ENCODE measurements around the gene CBLN3. TPM values are rescaled to one million over a fixed set of nuclear protein-coding genes. Genes with fewer than 3 reads are reported as not detected.

CBLN3 gene
- polyA plus RNA-seq, 4 donors = 0.27 to 4.8 (median 1.9) TPM; not detected in 1

DNA sequence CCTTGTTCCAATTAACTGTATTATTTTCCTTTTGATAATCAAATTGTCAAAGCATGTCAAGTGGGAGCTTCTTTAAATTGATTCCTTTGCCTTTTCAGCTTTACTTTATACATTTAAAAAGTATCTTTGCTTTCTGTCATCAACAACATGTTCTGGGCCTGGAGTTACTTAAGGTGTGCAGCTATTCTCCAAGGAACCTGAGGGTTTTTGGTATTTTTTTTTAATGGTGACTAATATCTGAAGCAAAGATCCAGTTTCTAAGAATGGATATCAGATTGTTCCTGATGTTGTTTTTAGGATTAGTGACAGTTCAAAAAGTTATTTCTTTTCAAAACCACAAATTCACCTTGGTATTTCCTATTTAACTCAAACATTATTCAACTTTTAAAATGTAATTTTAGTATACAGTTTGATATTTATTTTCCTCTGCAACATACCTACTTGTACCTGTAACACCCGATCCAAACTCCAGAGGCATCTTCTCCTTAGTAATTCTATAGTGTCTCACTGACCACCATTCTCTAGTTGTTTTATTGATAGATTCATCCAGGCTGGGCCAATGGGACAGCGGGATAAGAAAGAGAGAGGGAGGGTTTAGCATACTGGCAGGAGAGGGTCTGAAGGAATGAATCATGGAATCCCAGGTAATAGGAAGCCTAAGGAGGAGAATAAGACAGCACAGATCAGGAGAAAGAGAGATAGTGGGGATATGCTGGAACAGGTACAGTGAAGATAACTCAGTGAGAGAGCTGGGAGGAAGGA is 3.1 kb downstream of the CBLN3 start:
- no peak for DNase-seq
- Histone ChIP-seq H3K27me3 (ENCODE audit: control insufficient read depth in 3 of 3, insufficient read depth in 3 of 3, low read length in 3 of 3) (no peaks in the 10 kb centered on the region), H3K4me1 (ENCODE audit: control insufficient read depth in 3 of 3, insufficient read depth in 2 of 3, low read depth in 1 of 3, low read length in 2 of 3) (peaks cover 12 to 71% (median 19%) of the 10 kb centered on the region in 3 donors), H3K36me3 (ENCODE audit: control insufficient read depth in 3 of 3, insufficient read depth in 2 of 3, low read depth in 1 of 3, low read length in 3 of 3) (peaks cover 0 to 8% (median 0%) of the 10 kb centered on the region in 3 donors), H3K4me3 (ENCODE audit: low read depth in 1 of 3, low read length in 3 of 3) (peak overlapping the region in 1 of 3 donors; percentile 25), H3K27ac (ENCODE audit: low read depth in 1 of 3, low read length in 2 of 3) (peak overlapping the region; percentile 76 to 87 (median 85)), H3K9me3 (ENCODE audit: control insufficient read depth in 2 of 2, insufficient read depth in 1 of 2, low read depth in 1 of 2, low read length in 1 of 2) (no peaks in the 10 kb centered on the region)
- 21 to 59% (median 44%) methylated on average over 2 of the region's 2 CpGs for WGBS, 3 donors
- no peak for FAIRE-seq

DNA sequence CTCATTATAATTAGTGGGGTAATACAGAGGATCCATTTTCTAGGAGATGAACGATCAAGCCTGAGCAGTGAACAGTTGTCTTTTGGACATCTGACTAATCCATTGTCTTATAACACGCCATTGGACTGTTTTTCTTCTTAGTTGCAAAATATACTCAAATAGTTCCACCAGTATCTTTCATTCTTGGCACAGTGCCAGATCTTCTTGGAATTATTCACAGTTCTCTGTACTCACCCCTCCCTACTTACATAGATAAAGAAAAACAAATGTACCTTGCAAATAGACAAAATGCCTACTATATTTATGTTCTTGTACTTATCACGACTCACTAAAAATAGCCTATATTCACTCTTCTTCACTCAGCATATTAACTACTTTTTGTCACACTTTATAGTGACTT is 3.8 kb downstream of the CBLN3 start:
- peak overlapping the region in 1 of 3 donors; percentile 85 for H3K27ac ChIP-seq (ENCODE audit: low read depth in 1 of 3, low read length in 2 of 3)
- no peaks in the 10 kb centered on the region for H3K27me3 ChIP-seq (ENCODE audit: control insufficient read depth in 3 of 3, insufficient read depth in 3 of 3, low read length in 3 of 3)
- H3K36me3 ChIP-seq (ENCODE audit: control insufficient read depth in 3 of 3, insufficient read depth in 2 of 3, low read depth in 1 of 3, low read length in 3 of 3) = peaks cover 0 to 2% (median 0%) of the 10 kb centered on the region in 3 donors
- peak overlapping the region in 1 of 3 donors; percentile 30 for H3K4me3 ChIP-seq (ENCODE audit: low read depth in 1 of 3, low read length in 3 of 3)
- peaks cover 12 to 66% (median 16%) of the 10 kb centered on the region in 3 donors for H3K4me1 ChIP-seq (ENCODE audit: control insufficient read depth in 3 of 3, insufficient read depth in 2 of 3, low read depth in 1 of 3, low read length in 2 of 3)
- no peaks in the 10 kb centered on the region for H3K9me3 ChIP-seq (ENCODE audit: control insufficient read depth in 2 of 2, insufficient read depth in 1 of 2, low read depth in 1 of 2, low read length in 1 of 2)
- FAIRE-seq (no peak), DNase-seq (peak; percentile 79 to 85)
- WGBS, 3 donors = 5 to 26% (median 17%) methylated on average over 3 of the region's 3 CpGs

DNA sequence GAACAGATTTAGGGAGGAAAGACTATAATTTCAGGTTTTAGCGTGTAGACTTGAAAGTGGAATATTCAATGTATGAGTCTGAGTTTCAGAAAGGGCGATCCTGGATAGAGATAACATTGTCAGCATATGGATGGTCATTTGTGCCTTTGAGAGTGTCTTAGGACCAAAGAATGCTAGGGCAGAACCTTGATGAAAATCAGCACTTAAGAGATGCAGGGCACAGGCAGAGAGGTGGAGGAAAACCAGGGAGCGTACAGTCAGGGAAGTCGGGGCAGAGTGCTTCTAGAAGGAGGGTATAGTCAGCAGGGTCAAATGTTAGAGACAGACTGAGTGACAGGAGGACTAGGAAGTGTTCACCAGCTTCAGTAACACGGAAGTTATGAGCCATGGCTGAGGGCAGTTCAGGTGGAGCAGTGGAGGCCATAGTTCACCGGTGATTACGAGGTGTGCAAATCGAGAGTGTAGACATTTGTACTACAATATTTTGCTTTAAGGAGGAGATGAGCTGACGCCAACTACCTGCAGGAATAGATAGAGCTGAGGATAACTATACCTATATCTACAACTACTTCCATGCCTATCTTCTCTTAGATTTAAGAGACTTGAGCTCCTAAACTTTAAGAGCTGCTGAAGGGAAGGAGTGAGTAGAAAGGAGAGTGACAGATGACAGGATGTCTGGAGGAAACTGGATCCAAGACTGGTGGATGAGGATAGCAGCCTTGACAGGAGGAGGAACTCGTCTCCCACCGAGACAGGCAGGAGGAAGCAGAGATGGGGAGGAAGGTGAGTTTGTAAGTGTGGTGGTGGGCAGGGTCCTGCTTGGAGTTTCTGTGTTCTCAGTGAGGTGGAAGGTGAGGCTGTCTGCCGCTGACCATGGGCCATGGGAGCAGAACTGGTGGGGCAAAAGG is 6.5 kb downstream of the CBLN3 start:
- Histone ChIP-seq H3K27me3 (ENCODE audit: control insufficient read depth in 3 of 3, insufficient read depth in 3 of 3, low read length in 3 of 3) (no peaks in the 10 kb centered on the region), H3K27ac (ENCODE audit: low read depth in 1 of 3, low read length in 2 of 3) (peak overlapping the region; percentile 67 to 85 (median 85)), H3K36me3 (ENCODE audit: control insufficient read depth in 3 of 3, insufficient read depth in 2 of 3, low read depth in 1 of 3, low read length in 3 of 3) (no peaks in the 10 kb centered on the region), H3K9me3 (ENCODE audit: control insufficient read depth in 2 of 2, insufficient read depth in 1 of 2, low read depth in 1 of 2, low read length in 1 of 2) (no peaks in the 10 kb centered on the region), H3K4me3 (ENCODE audit: low read depth in 1 of 3, low read length in 3 of 3) (peak overlapping the region in 2 of 3 donors; percentile 28 to 53), H3K4me1 (ENCODE audit: control insufficient read depth in 3 of 3, insufficient read depth in 2 of 3, low read depth in 1 of 3, low read length in 2 of 3) (peaks cover 5 to 49% (median 14%) of the 10 kb centered on the region in 3 donors)
- FAIRE-seq (no peak), DNase-seq (peak; percentile 81 to 93)
- WGBS, 3 donors = 30 to 57% (median 43%) methylated on average over 12 of the region's 12 CpGs

DNA sequence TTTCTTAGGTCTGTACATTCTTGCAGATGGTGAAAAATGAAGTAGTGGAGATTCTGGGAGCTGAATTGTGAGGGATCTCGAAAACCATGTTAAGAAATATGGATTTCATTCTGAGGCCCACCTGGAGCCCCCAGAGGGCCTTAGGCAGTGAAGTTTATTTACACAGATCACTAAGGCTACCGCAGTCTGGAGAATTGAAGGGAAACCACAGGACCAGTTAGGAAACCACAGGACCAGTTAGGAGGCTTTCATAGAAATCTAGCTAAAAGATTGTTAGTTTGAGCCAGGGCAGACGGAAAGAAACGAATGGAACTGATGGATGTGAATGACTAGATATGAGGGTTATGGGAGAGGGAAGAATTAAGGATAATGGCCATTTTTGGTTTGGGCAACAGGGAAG is 7.2 kb downstream of the CBLN3 start:
- H3K4me1 ChIP-seq (ENCODE audit: control insufficient read depth in 3 of 3, insufficient read depth in 2 of 3, low read depth in 1 of 3, low read length in 2 of 3) = peaks cover 5 to 42% (median 14%) of the 10 kb centered on the region in 3 donors
- DNase-seq (no peak), FAIRE-seq (no peak)
- peak overlapping the region in 2 of 3 donors; percentile 85 for H3K27ac ChIP-seq (ENCODE audit: low read depth in 1 of 3, low read length in 2 of 3)
- 67 to 91% (median 67%) methylated on average over 4 of the region's 4 CpGs for WGBS, 3 donors
- H3K4me3 ChIP-seq (ENCODE audit: low read depth in 1 of 3, low read length in 3 of 3) = no peak overlapping the region
- H3K36me3 ChIP-seq (ENCODE audit: control insufficient read depth in 3 of 3, insufficient read depth in 2 of 3, low read depth in 1 of 3, low read length in 3 of 3) = peaks cover 0 to under 1% (median 0%) of the 10 kb centered on the region in 3 donors
- H3K9me3 ChIP-seq (ENCODE audit: control insufficient read depth in 2 of 2, insufficient read depth in 1 of 2, low read depth in 1 of 2, low read length in 1 of 2) = no peaks in the 10 kb centered on the region
- no peaks in the 10 kb centered on the region for H3K27me3 ChIP-seq (ENCODE audit: control insufficient read depth in 3 of 3, insufficient read depth in 3 of 3, low read length in 3 of 3)

DNA sequence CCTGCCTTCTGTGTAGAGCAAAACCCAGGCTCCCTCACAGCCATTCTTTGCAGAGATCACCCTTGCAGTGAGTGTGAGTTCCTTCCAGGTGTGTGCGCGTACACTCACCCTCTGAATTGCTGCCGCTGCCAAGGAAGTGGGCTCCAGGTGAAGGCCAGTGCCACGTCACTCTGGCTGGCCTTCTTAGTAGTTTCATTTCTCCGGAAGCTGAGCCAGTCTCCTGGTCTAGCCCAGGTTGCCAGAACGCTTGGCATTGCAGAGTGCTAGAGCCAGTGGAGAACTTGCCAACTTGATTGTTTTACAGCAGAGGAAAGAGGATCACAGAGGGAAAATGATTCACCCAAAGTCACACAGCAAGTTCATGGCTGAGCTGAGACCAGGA is 11.0 kb downstream of the CBLN3 start:
- WGBS, 3 donors = 9 to 43% (median 26%) methylated on average over 6 of the region's 6 CpGs
- Histone ChIP-seq H3K4me3 (ENCODE audit: low read depth in 1 of 3, low read length in 3 of 3) (no peak overlapping the region), H3K27me3 (ENCODE audit: control insufficient read depth in 3 of 3, insufficient read depth in 3 of 3, low read length in 3 of 3) (no peaks in the 10 kb centered on the region), H3K4me1 (ENCODE audit: control insufficient read depth in 3 of 3, insufficient read depth in 2 of 3, low read depth in 1 of 3, low read length in 2 of 3) (peaks cover 5 to 13% (median 9%) of the 10 kb centered on the region in 3 donors), H3K27ac (ENCODE audit: low read depth in 1 of 3, low read length in 2 of 3) (peak overlapping the region in 2 of 3 donors; percentile 57 to 73), H3K36me3 (ENCODE audit: control insufficient read depth in 3 of 3, insufficient read depth in 2 of 3, low read depth in 1 of 3, low read length in 3 of 3) (peaks cover 0 to 35% (median 0%) of the 10 kb centered on the region in 3 donors), H3K9me3 (ENCODE audit: control insufficient read depth in 2 of 2, insufficient read depth in 1 of 2, low read depth in 1 of 2, low read length in 1 of 2) (no peaks in the 10 kb centered on the region)
- FAIRE-seq (no peak), DNase-seq (peak in 1 of 2 donors; percentile 76)

DNA sequence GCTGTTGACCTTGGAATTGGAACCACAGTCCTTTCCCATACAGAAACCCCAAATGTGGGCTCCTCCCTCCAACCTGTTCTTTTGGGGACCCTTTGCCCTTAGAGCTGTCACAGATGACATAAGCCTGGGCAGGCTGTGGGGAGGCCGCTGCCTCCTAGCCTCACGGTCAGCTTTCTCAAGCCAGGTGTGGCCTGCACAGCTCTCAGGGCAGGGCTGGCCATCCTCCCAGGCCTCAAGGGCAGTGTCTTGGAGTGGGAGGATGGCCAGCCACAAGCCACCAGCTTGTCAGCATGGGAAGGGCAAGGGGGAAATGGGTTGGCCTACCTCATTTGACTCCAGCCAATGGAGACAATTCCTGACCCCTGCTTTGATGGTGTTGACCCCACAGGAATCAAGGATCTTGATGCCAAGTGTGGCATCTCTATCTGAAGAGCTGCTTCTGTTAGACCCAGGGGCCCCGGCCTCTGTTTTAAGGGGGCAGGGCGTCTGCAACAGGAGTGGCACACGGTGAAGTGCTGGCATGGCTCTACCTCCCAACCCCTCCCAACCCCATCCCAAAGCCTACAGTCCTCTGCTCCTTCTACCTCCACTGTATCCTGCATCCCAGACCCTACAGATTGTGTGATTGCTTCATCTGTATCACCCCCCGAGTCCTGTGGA is 11.5 kb downstream of the CBLN3 start:
- H3K36me3 ChIP-seq (ENCODE audit: control insufficient read depth in 3 of 3, insufficient read depth in 2 of 3, low read depth in 1 of 3, low read length in 3 of 3) = peaks cover 0 to 39% (median 0%) of the 10 kb centered on the region in 3 donors
- no peaks in the 10 kb centered on the region for H3K9me3 ChIP-seq (ENCODE audit: control insufficient read depth in 2 of 2, insufficient read depth in 1 of 2, low read depth in 1 of 2, low read length in 1 of 2)
- H3K27me3 ChIP-seq (ENCODE audit: control insufficient read depth in 3 of 3, insufficient read depth in 3 of 3, low read length in 3 of 3) = no peaks in the 10 kb centered on the region
- 63 to 75% (median 69%) methylated on average over 6 of the region's 6 CpGs for WGBS, 3 donors
- H3K4me3 ChIP-seq (ENCODE audit: low read depth in 1 of 3, low read length in 3 of 3) = no peak overlapping the region
- no peak for FAIRE-seq
- peak overlapping the region in 1 of 3 donors; percentile 73 for H3K27ac ChIP-seq (ENCODE audit: low read depth in 1 of 3, low read length in 2 of 3)
- peaks cover 5 to 9% (median 8%) of the 10 kb centered on the region in 3 donors for H3K4me1 ChIP-seq (ENCODE audit: control insufficient read depth in 3 of 3, insufficient read depth in 2 of 3, low read depth in 1 of 3, low read length in 2 of 3)
- DNase-seq = no peak

DNA sequence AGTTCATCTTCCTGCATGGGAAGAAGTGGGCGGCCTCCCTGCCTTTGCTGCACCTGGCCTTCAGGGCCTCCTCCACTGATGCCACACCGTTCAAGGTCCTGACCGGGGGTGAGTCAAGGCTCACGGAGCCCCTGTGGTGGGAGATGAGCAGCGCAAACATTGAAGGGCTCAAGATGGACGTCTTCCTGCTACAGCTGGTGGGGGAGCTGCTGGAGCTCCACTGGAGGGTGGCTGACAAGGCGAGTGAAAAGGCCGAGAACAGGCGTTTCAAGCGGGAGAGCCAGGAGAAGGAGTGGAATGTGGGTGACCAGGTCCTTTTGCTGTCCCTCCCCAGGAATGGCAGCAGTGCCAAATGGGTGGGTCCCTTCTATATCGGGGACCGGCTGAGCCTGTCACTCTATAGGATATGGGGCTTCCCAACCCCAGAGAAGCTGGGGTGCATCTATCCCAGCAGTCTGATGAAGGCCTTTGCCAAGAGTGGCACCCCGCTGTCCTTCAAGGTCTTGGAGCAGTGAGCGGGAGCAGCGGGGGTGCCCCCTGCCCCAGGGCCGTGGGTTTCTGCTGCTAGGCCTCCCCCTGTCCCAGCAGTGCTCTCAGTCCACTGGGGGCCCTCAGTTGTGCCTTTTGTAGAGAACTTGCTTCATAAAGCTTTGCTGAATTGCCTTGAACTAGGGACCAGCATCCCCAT is 12.4 kb downstream of the CBLN3 start:
- no peak for DNase-seq
- no peaks in the 10 kb centered on the region for H3K9me3 ChIP-seq (ENCODE audit: control insufficient read depth in 2 of 2, insufficient read depth in 1 of 2, low read depth in 1 of 2, low read length in 1 of 2)
- H3K36me3 ChIP-seq (ENCODE audit: control insufficient read depth in 3 of 3, insufficient read depth in 2 of 3, low read depth in 1 of 3, low read length in 3 of 3) = peaks cover 0 to 45% (median 0%) of the 10 kb centered on the region in 3 donors
- FAIRE-seq = no peak
- no peak overlapping the region for H3K27ac ChIP-seq (ENCODE audit: low read depth in 1 of 3, low read length in 2 of 3)
- 75 to 91% (median 83%) methylated on average over 16 of the region's 16 CpGs for WGBS, 3 donors
- no peaks in the 10 kb centered on the region for H3K27me3 ChIP-seq (ENCODE audit: control insufficient read depth in 3 of 3, insufficient read depth in 3 of 3, low read length in 3 of 3)
- no peak overlapping the region for H3K4me3 ChIP-seq (ENCODE audit: low read depth in 1 of 3, low read length in 3 of 3)
- H3K4me1 ChIP-seq (ENCODE audit: control insufficient read depth in 3 of 3, insufficient read depth in 2 of 3, low read depth in 1 of 3, low read length in 2 of 3) = peaks cover 0 to 4% (median 3%) of the 10 kb centered on the region in 3 donors
